Muscle of leg (tissue), 11 donors: Measurements from ENCODE around the gene VPS13C. TPM values are rescaled to one million over a fixed set of nuclear protein-coding genes. Genes with fewer than 3 reads are reported as not detected.

Experiments
- DNase-seq: peaks from one replicate; pipeline ENCODE4 v3.0.0; 2013
- H3K27ac ChIP-seq: one replicate; pipeline ENCODE4 v1.5.1; 2013; ENCODE audit warnings: mild to moderate bottlenecking, low read length, control low read depth
- H3K27me3 ChIP-seq: one replicate; pipeline ENCODE4 v1.6.1; 2013; ENCODE audit warnings: low read length; ENCODE audit not compliant: control insufficient read depth, insufficient read depth
- H3K36me3 ChIP-seq: one replicate; pipeline ENCODE4 v1.6.1; 2013; ENCODE audit warnings: low read length; ENCODE audit not compliant: control insufficient read depth, insufficient read depth
- H3K4me1 ChIP-seq: one replicate; pipeline ENCODE4 v1.6.1; 2013; ENCODE audit warnings: low read length; ENCODE audit not compliant: control insufficient read depth, insufficient read depth
- H3K4me3 ChIP-seq: one replicate; pipeline ENCODE4 v1.5.1; 2013; ENCODE audit warnings: low read length, control low read depth
- H3K9me3 ChIP-seq: replicated peaks from 2 replicates; pipeline ENCODE4 v1.6.1; 2013; ENCODE audit warnings: low read depth, low read length; ENCODE audit not compliant: control insufficient read depth
- WGBS: methylation state at CpG from one replicate; pipeline ENCODE4 v1.1.5; 2013; ENCODE audit warnings: missing lambda C conversion rate; ENCODE audit not compliant: insufficient coverage; 5-methylcytosine and 5-hydroxymethylcytosine counted together
- polyA plus RNA-seq, 8 donors: library from polyadenylated mRNA; unstranded; fragments of 120-200 nt; gene quantifications; one replicate each; pipeline versions ENCODE4 v1.2.1 to v1.2.3, GENCODE V29; 2013; ENCODE audit warnings: inconsistent platforms in 1 of 8, low replicate concordance in 1 of 8; ENCODE audit not compliant: insufficient read length in 8 of 8, insufficient read depth in 1 of 8
- total RNA-seq: library from RNA; stranded (reverse); fragments of 120-200 nt; gene quantifications from one replicate; pipeline ENCODE4 v1.2.4, GENCODE V29; 2013

Gene VPS13C
- total and polyA plus RNA-seq, 9 donors: 20.8 to 39.1 (median 27.8) TPM

- Histone ChIP-seq H3K27me3 (no peaks in the 10 kb centered on the region), H3K9me3 (no peaks in the 10 kb centered on the region), H3K4me1 (no peaks in the 10 kb centered on the region), H3K36me3 (peaks cover 10% of the 10 kb centered on the region), H3K4me3 (no peak overlapping the region), H3K27ac (no peak overlapping the region)
- peak; percentile 30 for DNase-seq
- no CpG with 5 or more reads among the region's 1 CpG for WGBS
Observed at GRCh38 chr15:61871926-61872522, 188.2 kb downstream of the VPS13C start.

GRCh38 chr15:61869656-61870055 lies 190.6 kb downstream of the VPS13C start:
- WGBS: no CpG with 5 or more reads among the region's 3 CpGs
- H3K4me3 ChIP-seq: no peak overlapping the region
- H3K27me3 ChIP-seq: no peaks in the 10 kb centered on the region
- DNase-seq: no peak
- no peaks in the 10 kb centered on the region for H3K9me3 ChIP-seq
- no peak overlapping the region for H3K27ac ChIP-seq
- no peaks in the 10 kb centered on the region for H3K4me1 ChIP-seq
- peaks cover 10% of the 10 kb centered on the region for H3K36me3 ChIP-seq

- 94% methylated on average over 3 of the region's 3 CpGs for WGBS
- no peak overlapping the region for H3K4me3 ChIP-seq
- no peaks in the 10 kb centered on the region for H3K4me1 ChIP-seq
- no peaks in the 10 kb centered on the region for H3K27me3 ChIP-seq
- no peak overlapping the region for H3K27ac ChIP-seq
- H3K36me3 ChIP-seq: peaks cover 3% of the 10 kb centered on the region
- no peak for DNase-seq
- no peaks in the 10 kb centered on the region for H3K9me3 ChIP-seq
Observed at GRCh38 chr15:61861962-61862361, 198.3 kb downstream of the VPS13C start.

GRCh38 chr15:61857169-61857829 lies 202.9 kb downstream of the VPS13C start:
- Histone ChIP-seq H3K36me3 (peaks cover 3% of the 10 kb centered on the region), H3K27me3 (no peaks in the 10 kb centered on the region), H3K4me3 (no peak overlapping the region), H3K27ac (peak overlapping the region; percentile 24), H3K4me1 (no peaks in the 10 kb centered on the region), H3K9me3 (no peaks in the 10 kb centered on the region)
- no peak for DNase-seq
- WGBS: 90% methylated on average over 6 of the region's 8 CpGs

- no CpG with 5 or more reads among the region's 1 CpG for WGBS
- no peaks in the 10 kb centered on the region for H3K4me1 ChIP-seq
- no peak for DNase-seq
Observed at GRCh38 chr15:61856295-61856694, 204.0 kb downstream of the VPS13C start.

GRCh38 chr15:61853195-61853594 lies 207.1 kb downstream of the VPS13C start:
- H3K4me3 ChIP-seq: no peak overlapping the region

More at GRCh38 chr15:61856295-61856694, 204.0 kb downstream of the VPS13C start:
- H3K4me3 ChIP-seq: no peak overlapping the region
- peaks cover 3% of the 10 kb centered on the region for H3K36me3 ChIP-seq
- no peaks in the 10 kb centered on the region for H3K27me3 ChIP-seq
- H3K27ac ChIP-seq: no peak overlapping the region
- H3K9me3 ChIP-seq: no peaks in the 10 kb centered on the region

GRCh38 chr15:61851955-61852354 lies 208.3 kb downstream of the VPS13C start:
- no peaks in the 10 kb centered on the region for H3K36me3 ChIP-seq
- WGBS: 83% methylated on average over 1 of the region's 4 CpGs
- no peak for DNase-seq

More at GRCh38 chr15:61853195-61853594, 207.1 kb downstream of the VPS13C start:
- Histone ChIP-seq H3K27me3 (no peaks in the 10 kb centered on the region), H3K27ac (no peak overlapping the region), H3K9me3 (no peaks in the 10 kb centered on the region), H3K36me3 (no peaks in the 10 kb centered on the region), H3K4me1 (no peaks in the 10 kb centered on the region)
- WGBS: no CpG with 5 or more reads among the region's 1 CpG
- no peak for DNase-seq

GRCh38 chr15:61849447-61849846 lies 210.8 kb downstream of the VPS13C start:
- DNase-seq: no peak
- Histone ChIP-seq H3K9me3 (no peaks in the 10 kb centered on the region), H3K27ac (no peak overlapping the region), H3K36me3 (no peaks in the 10 kb centered on the region), H3K4me3 (no peak overlapping the region), H3K27me3 (no peaks in the 10 kb centered on the region), H3K4me1 (no peaks in the 10 kb centered on the region)
- no CpG with 5 or more reads among the region's 1 CpG for WGBS

More at GRCh38 chr15:61851955-61852354, 208.3 kb downstream of the VPS13C start:
- Histone ChIP-seq H3K27me3 (no peaks in the 10 kb centered on the region), H3K4me3 (no peak overlapping the region), H3K4me1 (no peaks in the 10 kb centered on the region), H3K9me3 (no peaks in the 10 kb centered on the region), H3K27ac (no peak overlapping the region)

GRCh38 chr15:61841466-61841865 lies 218.8 kb downstream of the VPS13C start:
- 73% methylated on average over 4 of the region's 9 CpGs for WGBS
- Histone ChIP-seq H3K27me3 (no peaks in the 10 kb centered on the region), H3K9me3 (no peaks in the 10 kb centered on the region)

GRCh38 chr15:61840090-61840489 lies 220.2 kb downstream of the VPS13C start:
- peaks cover 4% of the 10 kb centered on the region for H3K4me1 ChIP-seq
- WGBS: 61% methylated on average over 10 of the region's 12 CpGs
- H3K27me3 ChIP-seq: peaks cover 3% of the 10 kb centered on the region
- H3K36me3 ChIP-seq: no peaks in the 10 kb centered on the region
- DNase-seq: no peak
- no peak overlapping the region for H3K27ac ChIP-seq
- no peak overlapping the region for H3K4me3 ChIP-seq
- no peaks in the 10 kb centered on the region for H3K9me3 ChIP-seq

More at GRCh38 chr15:61841466-61841865, 218.8 kb downstream of the VPS13C start:
- H3K36me3 ChIP-seq: no peaks in the 10 kb centered on the region
- H3K4me1 ChIP-seq: no peaks in the 10 kb centered on the region
- DNase-seq: peak; percentile 16
- H3K27ac ChIP-seq: no peak overlapping the region
- H3K4me3 ChIP-seq: no peak overlapping the region
